ENCODE measurements around the gene TJAP1.

Gene TJAP1

DNA sequence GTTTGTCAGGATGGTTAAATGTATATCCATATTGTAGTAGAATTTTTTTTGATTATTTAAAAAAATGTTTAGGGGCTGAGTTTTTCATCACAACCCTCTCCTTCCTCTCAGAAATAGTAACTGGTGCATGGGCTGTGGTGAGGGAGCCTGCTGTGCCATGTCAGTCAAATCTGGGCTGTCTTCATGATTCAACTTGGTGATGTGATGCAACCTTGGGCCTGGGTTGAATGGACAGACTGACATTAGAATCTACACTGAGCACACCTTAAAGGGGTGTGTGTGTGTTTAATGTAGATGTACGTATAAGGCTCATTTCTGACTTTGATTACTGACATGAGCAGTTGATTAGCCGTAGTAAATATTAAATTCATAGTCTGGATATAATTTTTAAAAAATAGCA lies 3.7 kb downstream of the TJAP1 start:
- H3K4me3 ChIP-seq (ENCODE audit: insufficient read depth, low read length, poor library complexity, severe bottlenecking) = no peak overlapping the region
- H3K9ac ChIP-seq (ENCODE audit: low read length) = no peak overlapping the region
- 0 out of 2 replicates have a peak, but pooled peaks cover 3% of the 10 kb centered on the region for H4K20me1 ChIP-seq (ENCODE audit: low read depth, low read length)
- H3K4me2 ChIP-seq (ENCODE audit: low read depth, low read length, poor library complexity, severe bottlenecking) = peak overlapping the region; percentile 0
- no peaks in the 10 kb centered on the region for H3K36me3 ChIP-seq (ENCODE audit: low read length)
- H3K9me2 ChIP-seq (replicated peaks; ENCODE audit: insufficient read depth, low read length) = no peaks in the 10 kb centered on the region
- H3K79me2 ChIP-seq (ENCODE audit: insufficient read depth, low read length) = peaks cover 28% of the 10 kb centered on the region
- no peaks in the 10 kb centered on the region for H3K27me3 ChIP-seq (ENCODE audit: low read length)
- H3F3A ChIP-seq (ENCODE audit: insufficient read depth) = peaks cover 8% of the 10 kb centered on the region; the same call in 1 of the 2 replicates
- H3K27ac ChIP-seq (ENCODE audit: low read depth, low read length) = no peak overlapping the region
- no peak overlapping the region for H2AFZ ChIP-seq (ENCODE audit: low read depth, low read length, severe bottlenecking)
- TF ChIP-seq, protein P1, sequence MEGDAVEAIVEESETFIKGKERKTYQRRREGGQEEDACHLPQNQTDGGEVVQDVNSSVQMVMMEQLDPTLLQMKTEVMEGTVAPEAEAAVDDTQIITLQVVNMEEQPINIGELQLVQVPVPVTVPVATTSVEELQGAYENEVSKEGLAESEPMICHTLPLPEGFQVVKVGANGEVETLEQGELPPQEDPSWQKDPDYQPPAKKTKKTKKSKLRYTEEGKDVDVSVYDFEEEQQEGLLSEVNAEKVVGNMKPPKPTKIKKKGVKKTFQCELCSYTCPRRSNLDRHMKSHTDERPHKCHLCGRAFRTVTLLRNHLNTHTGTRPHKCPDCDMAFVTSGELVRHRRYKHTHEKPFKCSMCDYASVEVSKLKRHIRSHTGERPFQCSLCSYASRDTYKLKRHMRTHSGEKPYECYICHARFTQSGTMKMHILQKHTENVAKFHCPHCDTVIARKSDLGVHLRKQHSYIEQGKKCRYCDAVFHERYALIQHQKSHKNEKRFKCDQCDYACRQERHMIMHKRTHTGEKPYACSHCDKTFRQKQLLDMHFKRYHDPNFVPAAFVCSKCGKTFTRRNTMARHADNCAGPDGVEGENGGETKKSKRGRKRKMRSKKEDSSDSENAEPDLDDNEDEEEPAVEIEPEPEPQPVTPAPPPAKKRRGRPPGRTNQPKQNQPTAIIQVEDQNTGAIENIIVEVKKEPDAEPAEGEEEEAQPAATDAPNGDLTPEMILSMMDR (IDR thresholded peaks at IDR 0.05; ENCODE audit: insufficient read depth, low read length, poor library complexity, severe bottlenecking) = no peak
- TF ChIP-seq EZH2phosphoT487 (conservative IDR thresholded peaks at IDR 0.05; ENCODE audit: low read length) = no peak
- H3K9me3 ChIP-seq (ENCODE audit: insufficient read depth, low read length) = no peaks in the 10 kb centered on the region

GRCh38 chr6:43481591-43482236 lies 4.3 kb downstream of the TJAP1 start:
- H4K20me1 ChIP-seq (ENCODE audit: low read depth, low read length) = 0 out of 2 replicates have a peak, but pooled peaks cover 3% of the 10 kb centered on the region
- peaks cover 4% of the 10 kb centered on the region; the same call in 1 of the 2 replicates for H3F3A ChIP-seq (ENCODE audit: insufficient read depth)
- no peak overlapping the region for H3K27ac ChIP-seq (ENCODE audit: low read depth, low read length)
- H3K9ac ChIP-seq (ENCODE audit: low read length) = no peak overlapping the region
- TF ChIP-seq EZH2phosphoT487 (conservative IDR thresholded peaks at IDR 0.05; ENCODE audit: low read length) = no peak
- TF ChIP-seq, protein P1 (IDR thresholded peaks at IDR 0.05; ENCODE audit: insufficient read depth, low read length, poor library complexity, severe bottlenecking) = no peak
- no peaks in the 10 kb centered on the region for H3K27me3 ChIP-seq (ENCODE audit: low read length)
- no peak overlapping the region for H3K4me2 ChIP-seq (ENCODE audit: low read depth, low read length, poor library complexity, severe bottlenecking)
- H3K9me3 ChIP-seq (ENCODE audit: insufficient read depth, low read length) = no peaks in the 10 kb centered on the region
- H3K79me2 ChIP-seq (ENCODE audit: insufficient read depth, low read length) = peaks cover 28% of the 10 kb centered on the region
- H3K4me3 ChIP-seq (ENCODE audit: insufficient read depth, low read length, poor library complexity, severe bottlenecking) = no peak overlapping the region
- H3K9me2 ChIP-seq (replicated peaks; ENCODE audit: insufficient read depth, low read length) = no peaks in the 10 kb centered on the region
- H2AFZ ChIP-seq (ENCODE audit: low read depth, low read length, severe bottlenecking) = no peak overlapping the region
- no peaks in the 10 kb centered on the region for H3K36me3 ChIP-seq (ENCODE audit: low read length)

DNA sequence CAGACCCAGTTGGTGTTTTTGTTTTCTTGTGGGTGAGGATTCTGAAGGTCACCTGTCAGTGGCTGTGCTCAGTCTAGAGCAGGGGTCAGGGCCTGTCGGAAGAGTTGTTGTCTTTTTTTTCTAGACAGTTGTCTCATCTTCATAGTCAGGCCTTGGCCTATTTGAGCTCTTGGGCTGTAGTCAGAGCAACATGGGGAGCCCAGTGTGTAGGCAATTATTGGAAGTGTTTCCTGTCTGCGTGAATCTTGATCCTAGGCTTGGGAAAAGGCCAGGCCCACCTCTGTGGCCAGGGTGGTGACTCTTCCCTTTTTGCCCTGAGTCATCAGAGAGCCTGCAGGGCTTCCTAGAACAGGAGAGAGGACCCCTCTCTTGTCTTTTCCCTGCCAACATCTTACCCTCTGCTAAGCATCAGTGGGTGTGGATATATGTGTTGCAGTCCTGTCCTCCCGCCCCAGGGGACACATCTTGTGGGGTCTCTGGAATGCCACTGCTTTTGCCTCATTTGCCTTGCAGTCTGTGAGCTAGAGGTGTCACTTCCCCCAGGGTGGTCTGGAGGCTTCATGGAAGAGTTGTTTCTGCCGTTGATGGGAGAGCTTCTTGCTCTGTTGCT lies 11.4 kb downstream of the TJAP1 start:
- no peak for TF ChIP-seq EZH2phosphoT487 (conservative IDR thresholded peaks at IDR 0.05; ENCODE audit: low read length)
- TF ChIP-seq, protein P1 (IDR thresholded peaks at IDR 0.05; ENCODE audit: insufficient read depth, low read length, poor library complexity, severe bottlenecking) = no peak
- no peaks in the 10 kb centered on the region for H3K9me3 ChIP-seq (ENCODE audit: insufficient read depth, low read length)
- no peak overlapping the region for H3K4me3 ChIP-seq (ENCODE audit: insufficient read depth, low read length, poor library complexity, severe bottlenecking)
- no peaks in the 10 kb centered on the region for H3K36me3 ChIP-seq (ENCODE audit: low read length)
- no peaks in the 10 kb centered on the region for H3K9me2 ChIP-seq (replicated peaks; ENCODE audit: insufficient read depth, low read length)
- no peak overlapping the region for H2AFZ ChIP-seq (ENCODE audit: low read depth, low read length, severe bottlenecking)
- no peaks in the 10 kb centered on the region for H3F3A ChIP-seq (ENCODE audit: insufficient read depth)
- no peaks in the 10 kb centered on the region; the same call in 1 of the 2 replicates for H3K79me2 ChIP-seq (ENCODE audit: insufficient read depth, low read length)
- no peak overlapping the region for H3K9ac ChIP-seq (ENCODE audit: low read length)
- no peak overlapping the region for H3K27ac ChIP-seq (ENCODE audit: low read depth, low read length)
- H4K20me1 ChIP-seq (ENCODE audit: low read depth, low read length) = no peaks in the 10 kb centered on the region
- H3K27me3 ChIP-seq (ENCODE audit: low read length) = no peaks in the 10 kb centered on the region
- no peak overlapping the region for H3K4me2 ChIP-seq (ENCODE audit: low read depth, low read length, poor library complexity, severe bottlenecking)
